Left lung (tissue), 10 donors: ENCODE data around the gene CDK5RAP2. TPM values are rescaled to one million over a fixed set of nuclear protein-coding genes. Genes with fewer than 3 reads are reported as not detected.

Experiments
- ATAC-seq: fragments of 200-7000 bp; cut with Tn5 transposase; one replicate; pipeline ENCODE4 v1.9.1; 2020; ENCODE audit warnings: moderate library complexity
- DNase-seq, 4 donors: peaks; one replicate each; pipeline ENCODE4 v3.0.0-alpha.2; 2013 to 2020
- H3K27ac ChIP-seq, 2 donors: fragments of 200-600 bp; sonication (generic) in 1 of 2; one replicate each; pipeline versions ENCODE4 v1.5.0 to v1.8.0; 2020 to 2021
- H3K27me3 ChIP-seq, 2 donors: fragments of 200-600 bp; sonication (generic) in 1 of 2; one replicate each; pipeline versions ENCODE4 v1.5.0 to v1.8.0; 2020 to 2021
- H3K36me3 ChIP-seq, 2 donors: fragments of 200-600 bp; sonication (generic) in 1 of 2; one replicate each; pipeline versions ENCODE4 v1.5.0 to v1.8.0; 2020 to 2021
- H3K4me1 ChIP-seq, 2 donors: fragments of 200-600 bp; one replicate each; pipeline ENCODE4 v1.8.0; 2021
- H3K4me3 ChIP-seq, 2 donors: fragments of 200-600 bp; sonication (generic) in 1 of 2; one replicate each; pipeline versions ENCODE4 v1.5.0 to v1.8.0; 2020 to 2021; ENCODE audit warnings: mild to moderate bottlenecking in 1 of 2
- H3K9me3 ChIP-seq, 2 donors: fragments of 200-600 bp; sonication (generic) in 1 of 2; one replicate each; pipeline versions ENCODE4 v1.5.0 to v1.8.0; 2020 to 2021
- CTCF ChIP-seq, 2 donors: fragments of 200-600 bp; sonication (generic) in 1 of 2; IDR thresholded peaks; one replicate each; pipeline versions ENCODE4 v1.5.0 to v1.8.0; 2021; ENCODE audit warnings: antibody characterized with exemption in 2 of 2
- intact Hi-C, 2 donors: fragments of 100-400 bp; cut with DNase I; formaldehyde crosslinking; loops; one replicate each; pipeline versions ENCODE4 v1.11.2 to v1.14.2; 2022
- polyA plus RNA-seq, 6 donors: library from polyadenylated mRNA; unstranded; fragments of 120-200 nt; gene quantifications; one replicate each; pipeline ENCODE4 v1.2.1, GENCODE V29; 2013; ENCODE audit not compliant: insufficient read length in 6 of 6
- total RNA-seq, 2 donors: library from RNA; stranded (reverse); fragmentation: NEBNext Ultra II Directional; extraction: Animal tissue kit (Norgen Biotek cat#: 25700); gene quantifications; one replicate each; pipeline ENCODE4 v1.2.1, GENCODE V29; 2021
- donor health status: DM: no; HTN: yes; CAD: no.
- donor health status: DM: no; HTN: no; CAD: no.

CDK5RAP2 gene
- total and polyA plus RNA-seq, 8 donors = 40.5 to 75.7 (median 62.6) TPM

DNA sequence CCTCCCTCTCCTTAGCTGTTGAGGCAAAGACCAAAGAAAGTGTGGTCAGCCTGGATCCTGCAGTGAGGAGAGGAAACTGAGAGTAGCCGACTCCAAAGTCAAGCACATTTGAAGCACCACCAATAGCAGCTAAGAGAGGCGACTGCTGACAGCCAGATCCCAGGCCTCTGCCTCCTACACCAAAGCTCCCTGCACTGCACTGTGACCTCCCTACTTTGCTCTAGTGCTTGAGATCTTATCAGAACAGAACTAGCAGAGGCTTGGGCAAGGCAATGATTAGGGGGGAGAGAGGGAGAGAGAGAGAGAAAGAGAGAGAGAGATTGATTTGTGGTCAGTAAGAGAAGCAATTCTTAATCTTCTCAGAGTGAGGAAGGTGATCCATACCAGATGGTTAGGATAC is 216.3 kb downstream of the CDK5RAP2 start:
- H3K27me3 ChIP-seq = no peaks in the 10 kb centered on the region
- no peaks in the 10 kb centered on the region for H3K9me3 ChIP-seq
- no peak for TF ChIP-seq CTCF (IDR thresholded peaks at IDR 0.05)
- intact Hi-C loops = no loop called here
- DNase-seq (no peak), ATAC-seq (no peak)
- no peaks in the 10 kb centered on the region for H3K36me3 ChIP-seq
- H3K27ac ChIP-seq = no peak overlapping the region
- H3K4me3 ChIP-seq = no peak overlapping the region
- no peaks in the 10 kb centered on the region for H3K4me1 ChIP-seq

GRCh38 chr9:120362446-120362845 is 217.5 kb downstream of the CDK5RAP2 start:
- DNase-seq (no peak), ATAC-seq (no peak)
- H3K4me3 ChIP-seq = no peak overlapping the region
- intact Hi-C loops = no loop called here
- H3K36me3 ChIP-seq = no peaks in the 10 kb centered on the region
- no peaks in the 10 kb centered on the region for H3K9me3 ChIP-seq
- H3K27me3 ChIP-seq = no peaks in the 10 kb centered on the region
- TF ChIP-seq CTCF (IDR thresholded peaks at IDR 0.05) = no peak
- H3K4me1 ChIP-seq = no peaks in the 10 kb centered on the region
- no peak overlapping the region for H3K27ac ChIP-seq

GRCh38 chr9:120361551-120361950 is 218.4 kb downstream of the CDK5RAP2 start:
- Histone ChIP-seq H3K27ac (no peak overlapping the region), H3K4me1 (no peaks in the 10 kb centered on the region), H3K4me3 (no peak overlapping the region), H3K36me3 (no peaks in the 10 kb centered on the region), H3K27me3 (no peaks in the 10 kb centered on the region), H3K9me3 (no peaks in the 10 kb centered on the region)
- TF ChIP-seq CTCF (IDR thresholded peaks at IDR 0.05) = no peak
- no peak for ATAC-seq
- DNase-seq = no peak
- intact Hi-C loops = no loop called here

DNA sequence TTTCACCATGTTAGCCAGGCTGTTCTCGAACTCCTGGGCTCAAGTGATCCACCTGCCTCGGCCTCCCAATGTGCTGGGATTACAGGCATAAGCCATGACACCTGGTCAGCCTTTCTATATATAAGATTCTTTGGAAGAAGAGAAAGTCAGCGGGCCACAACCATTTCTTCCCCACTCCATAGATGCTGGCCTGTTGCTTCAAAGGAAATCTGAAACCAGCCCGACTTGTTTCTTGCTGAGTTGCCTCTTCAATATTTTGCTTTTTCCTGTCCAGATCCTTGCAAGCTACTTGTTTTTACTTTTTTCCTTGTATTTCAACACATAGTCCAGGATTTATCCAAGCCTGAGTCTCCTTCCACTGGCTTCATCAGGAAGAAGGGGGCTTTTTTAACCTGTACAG is 219.5 kb downstream of the CDK5RAP2 start:
- no peaks in the 10 kb centered on the region for H3K4me1 ChIP-seq
- intact Hi-C loops = no loop called here
- no peaks in the 10 kb centered on the region for H3K27me3 ChIP-seq
- ATAC-seq (no peak), DNase-seq (peak in 1 of 4 donors; percentile 27)
- no peaks in the 10 kb centered on the region for H3K36me3 ChIP-seq
- no peak for TF ChIP-seq CTCF (IDR thresholded peaks at IDR 0.05)
- peaks cover 0 to 3% of the 10 kb centered on the region in 2 donors for H3K9me3 ChIP-seq
- no peak overlapping the region for H3K27ac ChIP-seq
- no peak overlapping the region for H3K4me3 ChIP-seq

DNA sequence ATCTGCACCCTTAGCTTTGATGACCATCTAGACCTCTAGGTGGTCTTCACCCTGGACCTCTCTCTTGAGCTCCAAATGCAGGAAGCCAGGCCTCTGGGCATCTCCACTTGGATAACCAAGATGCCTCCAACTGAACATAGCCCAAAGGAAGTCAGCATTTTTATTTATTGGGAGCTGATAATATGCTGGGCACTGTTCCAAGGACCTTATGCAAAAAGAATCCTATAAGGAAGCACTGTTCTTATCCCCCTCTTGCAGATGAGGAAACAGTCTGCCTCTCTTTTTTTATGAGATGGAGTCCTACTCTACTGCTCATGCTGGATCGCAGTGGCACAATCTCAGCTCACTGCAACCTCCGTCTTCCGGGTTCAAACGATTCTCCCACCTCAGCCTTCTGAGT is 219.9 kb downstream of the CDK5RAP2 start:
- Histone ChIP-seq H3K4me3 (no peak overlapping the region), H3K9me3 (peaks cover 0 to 3% of the 10 kb centered on the region in 2 donors), H3K27ac (no peak overlapping the region), H3K4me1 (no peaks in the 10 kb centered on the region), H3K36me3 (no peaks in the 10 kb centered on the region), H3K27me3 (no peaks in the 10 kb centered on the region)
- intact Hi-C loops = no loop called here
- DNase-seq (peak in 1 of 4 donors; percentile 31), ATAC-seq (no peak)
- TF ChIP-seq CTCF (IDR thresholded peaks at IDR 0.05) = no peak
